Endothelial cell of umbilical vein (primary cell): ENCODE results near the gene ATG10. TPM values are rescaled to one million over a fixed set of nuclear protein-coding genes. Genes with fewer than 3 reads are reported as not detected.

Experiments used
- BruUV-seq: library from RNA; stranded (reverse); fragments of 400-500 nt; replicated peaks from 2 replicates; lab custom pipeline; 2021; lab: Mats Ljungman, UMichigan
- CTCF ChIA-PET: fragments of 300-600, 350-600 bp; sonication (Branson Sonifier 250); formaldehyde crosslinking; loops from one replicate; lab custom pipeline; 2021; ENCODE audit warnings: antibody characterized with exemption, inconsistent platforms; lab: Charles Lee
- POLR2A ChIA-PET: fragments of 300-600, 350-600 bp; sonication (Branson Sonifier 250); formaldehyde crosslinking; loops from one replicate; lab custom pipeline; 2021; ENCODE audit warnings: antibody characterized with exemption, inconsistent platforms; lab: Charles Lee
- DNase-seq: peaks from one replicate; pipeline ENCODE4 v3.0.0-alpha.2; 2011; ENCODE audit warnings: low read depth, low spot score
- FAIRE-seq: peaks from 2 replicates; lab custom pipeline; 2011; peaks lifted over from hg19 to GRCh38; lab: Jason Lieb, UNC
- H2AFZ ChIP-seq: 2 replicates; pipeline ENCODE4 v1.6.0; 2012; ENCODE audit warnings: low read depth, low read length, control low read depth, inconsistent platforms
- H3K27ac ChIP-seq: 2 replicates; pipeline ENCODE4 v1.5.1; 2011; ENCODE audit warnings: low read depth, mild to moderate bottlenecking, control low read depth, low read length, moderate library complexity; ENCODE audit not compliant: insufficient read depth
- H3K27me3 ChIP-seq, 2 experiments: 2 replicates each; pipeline versions ENCODE4 v1.6.0 to v1.6.1; 2011; ENCODE audit warnings: low read length in 2 of 2, mixed read lengths in 1 of 2; ENCODE audit not compliant: control insufficient read depth in 2 of 2, insufficient read depth in 2 of 2
- H3K36me3 ChIP-seq, 2 experiments: 2 replicates in 1 of 2; 3 replicates in 1 of 2; pipeline ENCODE4 v1.5.1; 2011; ENCODE audit warnings: low read length in 2 of 2, mild to moderate bottlenecking in 1 of 2, moderate library complexity in 1 of 2; ENCODE audit not compliant: control insufficient read depth in 2 of 2, insufficient read depth in 2 of 2; ENCODE audit errors: extremely low read depth in 1 of 2
- H3K4me1 ChIP-seq: 3 replicates; pipeline ENCODE4 v1.5.1; 2011; ENCODE audit warnings: mild to moderate bottlenecking, low read length; ENCODE audit not compliant: control insufficient read depth, insufficient read depth; ENCODE audit errors: extremely low read depth
- H3K4me2 ChIP-seq: 2 replicates; pipeline ENCODE4 v1.6.1; 2011; ENCODE audit warnings: low read length, control low read depth, mixed read lengths; ENCODE audit not compliant: insufficient read depth
- H3K4me3 ChIP-seq, 3 experiments: fragments of 200-600 bp in 1 of 3; sonication (generic), shearing (Covaris generic) in 1 of 3; replicated peaks in 1 of 3; 2 replicates each; pipeline ENCODE4 v1.5.1; 2011 to 2016; ENCODE audit warnings: control low read depth in 3 of 3, low read length in 3 of 3, mild to moderate bottlenecking in 2 of 3, inconsistent platforms in 1 of 3, low read depth in 1 of 3, moderate library complexity in 1 of 3; ENCODE audit not compliant: insufficient read depth in 1 of 3
- H3K79me2 ChIP-seq: 2 replicates; pipeline ENCODE4 v1.6.0; 2012; ENCODE audit warnings: low read length, inconsistent platforms; ENCODE audit not compliant: control insufficient read depth, insufficient read depth
- H3K9ac ChIP-seq: replicated peaks from 2 replicates; pipeline ENCODE3; 2011; ENCODE audit warnings: low read length, control low read depth; ENCODE audit not compliant: insufficient read depth; ENCODE audit errors: extremely low read depth
- H3K9me1 ChIP-seq: replicated peaks from 3 replicates; pipeline ENCODE4 v1.6.0; 2011; ENCODE audit warnings: mild to moderate bottlenecking, low read length; ENCODE audit not compliant: control insufficient read depth, insufficient read depth; ENCODE audit errors: extremely low read depth
- H3K9me3 ChIP-seq: replicated peaks from 2 replicates; pipeline ENCODE4 v1.5.1; 2012; ENCODE audit warnings: low read length, inconsistent platforms; ENCODE audit not compliant: control insufficient read depth, insufficient read depth
- H4K20me1 ChIP-seq: replicated peaks from 2 replicates; pipeline ENCODE3; 2011; ENCODE audit warnings: mild to moderate bottlenecking, low read length; ENCODE audit not compliant: control insufficient read depth, insufficient read depth; ENCODE audit errors: extremely low read depth
- CTCF ChIP-seq, 2 donors: IDR thresholded peaks; 1 replicate in 1 of 2; 2 replicates in 1 of 2; pipeline ENCODE4 v1.5.1; 2011; ENCODE audit warnings: low read length in 2 of 2, mild to moderate bottlenecking in 2 of 2, moderate library complexity in 2 of 2, control low read depth in 1 of 2, inconsistent platforms in 1 of 2, low read depth in 1 of 2; ENCODE audit not compliant: insufficient read depth in 1 of 2; ENCODE audit errors: extremely low read depth in 1 of 2
- EZH2 ChIP-seq: IDR thresholded peaks from 2 replicates; pipeline ENCODE4 v1.6.1; 2012; ENCODE audit warnings: borderline replicate concordance, low read depth, mild to moderate bottlenecking, moderate library complexity, low read length, inconsistent platforms; ENCODE audit not compliant: severe bottlenecking
- FOS ChIP-seq: IDR thresholded peaks from 2 replicates; pipeline ENCODE4 v1.6.1; 2011; ENCODE audit warnings: mild to moderate bottlenecking, low read length, moderate library complexity, borderline replicate concordance; ENCODE audit not compliant: insufficient read depth
- GATA2 ChIP-seq: IDR thresholded peaks from 2 replicates; pipeline ENCODE4 v1.7.0; 2011; ENCODE audit warnings: low read depth, mild to moderate bottlenecking, moderate library complexity, mixed read lengths, low read length; ENCODE audit not compliant: insufficient read length, insufficient read depth
- JUN ChIP-seq: IDR thresholded peaks from 2 replicates; pipeline ENCODE4 v1.6.1; 2011; ENCODE audit warnings: borderline replicate concordance, low read depth; ENCODE audit not compliant: insufficient read length, insufficient read depth
- MAX ChIP-seq: IDR thresholded peaks from 2 replicates; pipeline ENCODE4 v1.6.1; 2011; ENCODE audit not compliant: insufficient read depth, insufficient read length
- MYC ChIP-seq: IDR thresholded peaks from one replicate; pipeline ENCODE4 v1.6.1; 2011; ENCODE audit warnings: mild to moderate bottlenecking, low read depth, low read length
- POLR2A ChIP-seq: IDR thresholded peaks from 2 replicates; pipeline ENCODE4 v1.6.1; 2012; ENCODE audit warnings: low read depth, mild to moderate bottlenecking, control low read depth, low read length
- POLR2AphosphoS5 ChIP-seq: IDR thresholded peaks from 2 replicates; pipeline ENCODE4 v1.6.1; 2012; ENCODE audit warnings: low read depth, mild to moderate bottlenecking, control low read depth, low read length, moderate library complexity; ENCODE audit not compliant: insufficient read depth
- dilution Hi-C: fragments of 300-500 bp; cut with MboI; formaldehyde crosslinking; loops from one replicate; pipeline ENCODE4 v1.15.0; 2019; ENCODE audit warnings: low sequenced_read_pairs; ENCODE audit not compliant: extremely low pct_ligation_motif_present
- intact Hi-C: fragments of 100-400 bp; cut with micrococcal nuclease; formaldehyde crosslinking; loops from one replicate; pipeline ENCODE4 v1.10.0; 2022
- polyA plus RNA-seq, 4 experiments: library from polyadenylated mRNA; depleted of rRNA in 3 of 4; stranded (reverse) in 3 of 4; unstranded in 1 of 4; fragments of >200 nt; gene quantifications; 2 replicates each; pipeline versions ENCODE4 v1.2.1 to v1.2.3, GENCODE V29; 2011 to 2012; ENCODE audit warnings: missing spikeins in 1 of 4
- total RNA-seq: library from RNA; stranded (reverse); gene quantifications from 2 replicates; pipeline ENCODE4 v1.2.3, GENCODE V29; 2021

ATG10 gene
- total and polyA plus RNA-seq, 2 donors (not counting 3 experiments of a cell fraction or from before 2014, with no cell fraction given) = 1.6 to 3.9 TPM

DNA sequence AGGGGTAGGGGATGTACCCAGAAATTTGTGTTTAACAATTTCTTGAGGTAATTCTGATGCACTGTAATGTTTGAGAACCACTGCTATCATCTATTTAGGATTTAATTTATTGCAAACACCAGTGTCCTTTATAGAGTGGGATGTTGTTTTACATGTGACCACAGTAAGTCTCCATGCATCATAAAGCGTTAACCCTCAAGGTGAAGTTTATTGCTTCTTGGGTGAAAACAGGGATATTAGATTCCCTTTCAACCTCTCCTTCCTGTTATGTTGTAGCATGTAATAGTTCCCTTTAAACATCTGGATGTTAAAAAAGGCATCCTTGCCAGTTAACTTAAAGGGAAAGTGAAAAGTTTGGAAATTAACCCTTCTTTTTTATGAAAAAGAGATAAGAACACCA is 35.8 kb upstream of the ATG10 start:
- TF ChIP-seq JUN (no peak), MYC (no peak), FOS (no peak), CTCF (IDR thresholded peaks at IDR 0.05; ENCODE audit: extremely low read depth in 1 of 2, insufficient read depth in 1 of 2, low read depth in 1 of 2, low read length in 2 of 2) (no peak), GATA2 (no peak), POLR2AphosphoS5 (no peak), EZH2 (no peak), POLR2A (no peak), MAX (no peak)
- H3K4me2 ChIP-seq = no peak overlapping the region
- FAIRE-seq (no peak), DNase-seq (no peak)
- no peak overlapping the region for H2AFZ ChIP-seq
- no peaks in the 10 kb centered on the region for H3K9me3 ChIP-seq
- no peaks in the 10 kb centered on the region for H3K9me1 ChIP-seq
- dilution Hi-C loops (no loop called here), intact Hi-C loops (no loop called here)
- no peaks in the 10 kb centered on the region for H3K79me2 ChIP-seq
- no peak overlapping the region for H3K9ac ChIP-seq
- H3K4me1 ChIP-seq = no peaks in the 10 kb centered on the region
- POLR2A ChIA-PET = no interaction called here
- CTCF ChIA-PET = no interaction called here
- no TSS peak for BruUV-seq
- H3K36me3 ChIP-seq = no peaks in the 10 kb centered on the region
- no peak overlapping the region for H3K4me3 ChIP-seq
- no peaks in the 10 kb centered on the region for H3K27me3 ChIP-seq
- no peak overlapping the region for H3K27ac ChIP-seq
- no peaks in the 10 kb centered on the region for H4K20me1 ChIP-seq
